Ovary (tissue), 9 donors: ENCODE data around the gene CAMTA1. TPM values are rescaled to one million over a fixed set of nuclear protein-coding genes. Genes with fewer than 3 reads are reported as not detected.

Source experiments
- DNase-seq, 5 donors: peaks; one replicate each; pipeline ENCODE4 v3.0.0-alpha.2; 2019 to 2020
- H3K27ac ChIP-seq, 2 donors: fragments of 200-600 bp; one replicate each; pipeline versions ENCODE4 v1.5.1 to v1.8.0; 2019 to 2022
- H3K27me3 ChIP-seq: fragments of 200-600 bp; one replicate; pipeline ENCODE4 v1.8.0; 2022
- H3K36me3 ChIP-seq: fragments of 200-600 bp; sonication (generic); one replicate; pipeline ENCODE4 v1.5.1; 2019
- H3K4me1 ChIP-seq: one replicate; pipeline ENCODE4 v1.8.1; 2013; ENCODE audit warnings: mild to moderate bottlenecking, moderate library complexity; ENCODE audit not compliant: insufficient read depth
- H3K4me3 ChIP-seq: fragments of 200-600 bp; sonication (generic); one replicate; pipeline ENCODE4 v1.5.1; 2017
- H3K9me3 ChIP-seq, 2 donors: fragments of 200-600 bp in 1 of 2; sonication (generic) in 1 of 2; one replicate each; pipeline versions ENCODE4 v1.5.1 to v1.8.1; 2013 to 2019; ENCODE audit warnings: mild to moderate bottlenecking in 1 of 2, moderate library complexity in 1 of 2
- CTCF ChIP-seq, 3 donors: fragments of 450-650 bp in 2 of 3; fragments of 200-600 bp in 1 of 3; IDR thresholded peaks; one replicate each; pipeline versions ENCODE4 v1.5.1 to v1.8.0; 2016 to 2022; ENCODE audit warnings: antibody characterized with exemption in 3 of 3, mild to moderate bottlenecking in 1 of 3
- EP300 ChIP-seq: sonication (generic); formaldehyde crosslinking; IDR thresholded peaks from one replicate; pipeline ENCODE4 v1.6.1; 2017; ENCODE audit warnings: antibody characterized with exemption
- POLR2A ChIP-seq: fragments of 450-650 bp; IDR thresholded peaks from one replicate; pipeline ENCODE4 v1.6.1; 2017; ENCODE audit warnings: antibody characterized with exemption, mild to moderate bottlenecking, moderate library complexity
- WGBS, 3 donors: extraction: QIAGEN DNeasy Blood & Tissue Kit in 1 of 3; methylation state at CpG; one replicate each; pipeline versions ENCODE4 v1.1.5 to v1.1.7; 2013 to 2017; 5-methylcytosine and 5-hydroxymethylcytosine counted together
- intact Hi-C, 4 donors: fragments of 100-400 bp; cut with DNase I; formaldehyde crosslinking; loops; one replicate each; pipeline versions ENCODE4 v1.11.0 to v1.15.1; 2022 to 2023
- polyA plus RNA-seq, 2 donors: library from polyadenylated mRNA; stranded (reverse); fragments of 200-250 nt in 1 of 2; fragments of 350-450 nt in 1 of 2; fragmentation: Illumina TruSeq in 1 of 2; extraction: RNeasy Lipid Tissue Mini Kit (QIAGEN cat#74804) in 1 of 2; gene quantifications; one replicate each; pipeline ENCODE4 v1.2.3, GENCODE V29; 2013 to 2014
- total RNA-seq, 7 donors: library from RNA; depleted of rRNA in 2 of 7; stranded (reverse); fragments of >200 nt in 2 of 7; fragmentation: NEBNext Ultra II Directional in 3 of 7; extraction: Animal tissue kit (Norgen Biotek cat#: 25700) in 3 of 7; gene quantifications; one replicate each; pipeline versions ENCODE4 v1.1.0 to v1.2.4, GENCODE V29; 2016 to 2023
- donor health status: DM: no; HTN: no; CAD: no; lungs with moderate emphysema.
- donor health status: DM: no; HTN: no; CAD: no.
- donor health status: Bipolar disorder and iron deficiency.
- donor health status: DM: yes; HTN: yes; CAD: no.
- donor health status: DM: no; HTN: no; CAD: no.
- donor health status: DM: yes; HTN: yes; CAD: no.

The CAMTA1 gene
- total and polyA plus RNA-seq, 9 donors = 51.1 to 150 (median 67.4) TPM

- TF ChIP-seq POLR2A (no peak), EP300 (no peak), CTCF (IDR thresholded peaks at IDR 0.05) (no peak)
- DNase-seq = no peak
- Histone ChIP-seq H3K27me3 (no peaks in the 10 kb centered on the region), H3K27ac (no peak overlapping the region), H3K4me3 (no peak overlapping the region), H3K4me1 (no peaks in the 10 kb centered on the region), H3K9me3 (no peaks in the 10 kb centered on the region), H3K36me3 (no peaks in the 10 kb centered on the region)
- WGBS, 3 donors = 53 to 63% (median 62%) methylated on average over 11 of the region's 11 CpGs
- intact Hi-C loops = loop anchor here in 1 of 4 donors (5.0 kb wide), 1 partner anchor 858 kb away; no protein-coding TSS in a partner anchor
Measured at GRCh38 chr1:7650801-7651200, 865.5 kb downstream of the CAMTA1 start.

- no peaks in the 10 kb centered on the region for H3K27me3 ChIP-seq
- no peaks in the 10 kb centered on the region for H3K9me3 ChIP-seq
- no peaks in the 10 kb centered on the region for H3K36me3 ChIP-seq
- H3K4me1 ChIP-seq = no peaks in the 10 kb centered on the region
- no peak overlapping the region for H3K27ac ChIP-seq
- DNase-seq = no peak
- no peak for TF ChIP-seq POLR2A
- no peak for TF ChIP-seq EP300
- TF ChIP-seq CTCF (IDR thresholded peaks at IDR 0.05) = no peak
- intact Hi-C loops = loop anchor here in 1 of 4 donors (5.0 kb wide), 1 partner anchor 859 kb away; no protein-coding TSS in a partner anchor
- no peak overlapping the region for H3K4me3 ChIP-seq
- WGBS, 3 donors = 82 to 90% (median 88%) methylated on average over 8 of the region's 8 CpGs
Measured at GRCh38 chr1:7651203-7651602, 865.9 kb downstream of the CAMTA1 start.

- no peaks in the 10 kb centered on the region for H3K27me3 ChIP-seq
- no peak overlapping the region for H3K27ac ChIP-seq
- DNase-seq = no peak
- intact Hi-C loops = loop anchor here in 1 of 4 donors (5.0 kb wide), 1 partner anchor 860 kb away; no protein-coding TSS in a partner anchor
- no peak overlapping the region for H3K4me3 ChIP-seq
- H3K4me1 ChIP-seq = no peaks in the 10 kb centered on the region
- no peaks in the 10 kb centered on the region for H3K9me3 ChIP-seq
- WGBS, 3 donors = 28 to 38% (median 34%) methylated on average over 7 of the region's 7 CpGs
- no peak for TF ChIP-seq POLR2A
- no peak for TF ChIP-seq EP300
- TF ChIP-seq CTCF (IDR thresholded peaks at IDR 0.05) = no peak
- no peaks in the 10 kb centered on the region for H3K36me3 ChIP-seq
Measured at GRCh38 chr1:7652061-7652460, 866.8 kb downstream of the CAMTA1 start.

- WGBS, 3 donors = 71 to 81% (median 81%) methylated on average over 12 of the region's 12 CpGs
- no peak for TF ChIP-seq EP300
- TF ChIP-seq CTCF (IDR thresholded peaks at IDR 0.05) = no peak
- TF ChIP-seq POLR2A = no peak
- no peak for DNase-seq
- H3K4me1 ChIP-seq = no peaks in the 10 kb centered on the region
- no peaks in the 10 kb centered on the region for H3K9me3 ChIP-seq
- no peaks in the 10 kb centered on the region for H3K27me3 ChIP-seq
- no peaks in the 10 kb centered on the region for H3K36me3 ChIP-seq
- H3K27ac ChIP-seq = no peak overlapping the region
- no peak overlapping the region for H3K4me3 ChIP-seq
- intact Hi-C loops = loop anchor here in 1 of 4 donors (5.0 kb wide), 1 partner anchor 860 kb away; no protein-coding TSS in a partner anchor
Measured at GRCh38 chr1:7652515-7653098, 867.4 kb downstream of the CAMTA1 start.
